ENCODE measurements around the gene SFXN3.

DNA sequence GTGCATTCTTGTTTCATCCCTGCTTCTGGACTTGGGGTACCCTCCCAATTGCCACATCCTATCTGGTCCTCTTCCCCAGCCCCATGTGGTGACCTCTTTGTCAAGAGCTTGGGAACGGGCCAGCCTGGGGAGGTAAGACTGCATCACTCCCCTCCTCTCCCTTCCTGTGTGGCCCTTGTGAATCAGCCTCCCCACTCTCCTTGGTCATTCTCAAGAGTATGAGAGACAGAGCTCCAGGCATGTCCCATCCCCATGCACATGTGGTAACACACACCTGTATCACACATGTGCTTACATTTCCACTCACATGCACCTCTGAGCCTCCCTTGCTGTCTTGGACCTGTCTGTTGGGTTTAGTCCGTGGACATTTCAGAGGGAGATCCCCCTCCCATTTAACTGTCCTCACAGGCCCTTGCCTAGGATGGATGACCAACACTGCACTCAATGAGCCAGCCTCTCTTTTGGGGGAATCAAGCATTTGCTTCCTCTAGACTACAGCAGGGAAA is 46.3 kb upstream of the SFXN3 start:
- TF ChIP-seq, protein P1, sequence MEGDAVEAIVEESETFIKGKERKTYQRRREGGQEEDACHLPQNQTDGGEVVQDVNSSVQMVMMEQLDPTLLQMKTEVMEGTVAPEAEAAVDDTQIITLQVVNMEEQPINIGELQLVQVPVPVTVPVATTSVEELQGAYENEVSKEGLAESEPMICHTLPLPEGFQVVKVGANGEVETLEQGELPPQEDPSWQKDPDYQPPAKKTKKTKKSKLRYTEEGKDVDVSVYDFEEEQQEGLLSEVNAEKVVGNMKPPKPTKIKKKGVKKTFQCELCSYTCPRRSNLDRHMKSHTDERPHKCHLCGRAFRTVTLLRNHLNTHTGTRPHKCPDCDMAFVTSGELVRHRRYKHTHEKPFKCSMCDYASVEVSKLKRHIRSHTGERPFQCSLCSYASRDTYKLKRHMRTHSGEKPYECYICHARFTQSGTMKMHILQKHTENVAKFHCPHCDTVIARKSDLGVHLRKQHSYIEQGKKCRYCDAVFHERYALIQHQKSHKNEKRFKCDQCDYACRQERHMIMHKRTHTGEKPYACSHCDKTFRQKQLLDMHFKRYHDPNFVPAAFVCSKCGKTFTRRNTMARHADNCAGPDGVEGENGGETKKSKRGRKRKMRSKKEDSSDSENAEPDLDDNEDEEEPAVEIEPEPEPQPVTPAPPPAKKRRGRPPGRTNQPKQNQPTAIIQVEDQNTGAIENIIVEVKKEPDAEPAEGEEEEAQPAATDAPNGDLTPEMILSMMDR (IDR thresholded peaks at IDR 0.05) = no peak
- no peak for TF ChIP-seq POLR2A (IDR thresholded peaks at IDR 0.05)

Measured in lower leg skin (tissue), 3 donors.